ENCODE results near the gene ACADS. TPM values are rescaled to one million over a fixed set of nuclear protein-coding genes. Genes with fewer than 3 reads are reported as not detected.

Gene ACADS
- total RNA-seq, 1 experiment from 2014 or later: 3.4 TPM

GRCh38 chr12:120774169-120774916, 48.7 kb downstream of the ACADS start:
- ChIA-PET POLR2A (ENCODE audit: low non-redundant PET) (no interaction called here), CTCF (interaction anchor here (0.5 kb wide), 1 partner anchor 15 kb away, joined by 3 read pairs; no protein-coding TSS in a partner anchor)
- no peaks in the 10 kb centered on the region for H3K9me3 ChIP-seq (ENCODE audit: low read depth, low read length, poor library complexity, severe bottlenecking)
- no TSS peak for BruUV-seq (replicated peaks)
- TF ChIP-seq EZH2 (IDR thresholded peaks at IDR 0.05; ENCODE audit: borderline replicate concordance, low read depth, low read length, poor library complexity, severe bottlenecking) (no peak), CTCF (conservative IDR thresholded peaks at IDR 0.05; ENCODE audit: low read depth, low read length) (no peak)
- DNase-seq (ENCODE audit: low spot score): no peak
- no peak overlapping the region for H3K27ac ChIP-seq (ENCODE audit: low read depth, low read length, poor library complexity, severe bottlenecking)
- intact Hi-C loops (cut with micrococcal nuclease; ENCODE audit: unreplicated experiment): no loop called here
- no peak overlapping the region for H3K4me3 ChIP-seq (ENCODE audit: low read depth, low read length, poor library complexity, severe bottlenecking)
- H3K27me3 ChIP-seq (replicated peaks; ENCODE audit: insufficient read depth, low read depth, low read length, poor library complexity): no peaks in the 10 kb centered on the region
- no peaks in the 10 kb centered on the region for H3K36me3 ChIP-seq (ENCODE audit: insufficient read depth, low read length, poor library complexity, severe bottlenecking)
- no peaks in the 10 kb centered on the region for H3K4me1 ChIP-seq (ENCODE audit: insufficient read depth, low read length, poor library complexity, severe bottlenecking)

- ChIA-PET CTCF (no interaction called here), POLR2A (ENCODE audit: low non-redundant PET) (interaction anchor here (0.6 kb wide), 1 partner anchor 690 kb away, joined by 4 read pairs; no protein-coding TSS in a partner anchor)
- Histone ChIP-seq H3K4me1 (ENCODE audit: insufficient read depth, low read length, poor library complexity, severe bottlenecking) (no peaks in the 10 kb centered on the region), H3K9me3 (ENCODE audit: low read depth, low read length, poor library complexity, severe bottlenecking) (no peaks in the 10 kb centered on the region), H3K27me3 (replicated peaks; ENCODE audit: insufficient read depth, low read depth, low read length, poor library complexity) (no peaks in the 10 kb centered on the region), H3K4me3 (ENCODE audit: low read depth, low read length, poor library complexity, severe bottlenecking) (no peak overlapping the region), H3K36me3 (ENCODE audit: insufficient read depth, low read length, poor library complexity, severe bottlenecking) (no peaks in the 10 kb centered on the region), H3K27ac (ENCODE audit: low read depth, low read length, poor library complexity, severe bottlenecking) (no peak overlapping the region)
- DNase-seq (ENCODE audit: low spot score): no peak
- TF ChIP-seq CTCF (conservative IDR thresholded peaks at IDR 0.05; ENCODE audit: low read depth, low read length) (0 out of 2 replicates have a peak, but pooled peaks have one; percentile 11), EZH2 (IDR thresholded peaks at IDR 0.05; ENCODE audit: borderline replicate concordance, low read depth, low read length, poor library complexity, severe bottlenecking) (no peak)
- intact Hi-C loops (cut with micrococcal nuclease; ENCODE audit: unreplicated experiment): no loop called here
- no TSS peak for BruUV-seq (replicated peaks)
These were observed 50.4 kb downstream of the ACADS start for GRCh38 chr12:120775862-120776552.

- no TSS peak for BruUV-seq (replicated peaks)
- POLR2A ChIA-PET (ENCODE audit: low non-redundant PET): no interaction called here
- peak overlapping the region; percentile 36 for H3K27ac ChIP-seq (ENCODE audit: low read depth, low read length, poor library complexity, severe bottlenecking)
These were observed 57.6 kb downstream of the ACADS start for GRCh38 chr12:120783197-120783596.

More at GRCh38 chr12:120783197-120783596, 57.6 kb downstream of the ACADS start:
- CTCF ChIA-PET: no interaction called here
- Histone ChIP-seq H3K9me3 (ENCODE audit: low read depth, low read length, poor library complexity, severe bottlenecking) (no peaks in the 10 kb centered on the region), H3K4me3 (ENCODE audit: low read depth, low read length, poor library complexity, severe bottlenecking) (no peak overlapping the region), H3K4me1 (ENCODE audit: insufficient read depth, low read length, poor library complexity, severe bottlenecking) (peaks cover 13% of the 10 kb centered on the region), H3K27me3 (replicated peaks; ENCODE audit: insufficient read depth, low read depth, low read length, poor library complexity) (no peaks in the 10 kb centered on the region), H3K36me3 (ENCODE audit: insufficient read depth, low read length, poor library complexity, severe bottlenecking) (peaks cover 12% of the 10 kb centered on the region)
- peak; percentile 78 for DNase-seq (ENCODE audit: low spot score)
- TF ChIP-seq CTCF (conservative IDR thresholded peaks at IDR 0.05; ENCODE audit: low read depth, low read length) (no peak), EZH2 (IDR thresholded peaks at IDR 0.05; ENCODE audit: borderline replicate concordance, low read depth, low read length, poor library complexity, severe bottlenecking) (no peak)
- intact Hi-C loops (cut with micrococcal nuclease; ENCODE audit: unreplicated experiment): no loop called here
